Activated CD8-positive, alpha-beta memory T cell treated with anti-CD3 and anti-CD28 coated beads, Interleukin-2, amount 50 U/mL, for 48 hours (primary cell): ENCODE results near the gene TMEM59L.

ENCODE experiments used
- DNase-seq: peaks from one replicate; pipeline ENCODE4 v3.0.0-alpha.2; 2020

The TMEM59L gene

DNA sequence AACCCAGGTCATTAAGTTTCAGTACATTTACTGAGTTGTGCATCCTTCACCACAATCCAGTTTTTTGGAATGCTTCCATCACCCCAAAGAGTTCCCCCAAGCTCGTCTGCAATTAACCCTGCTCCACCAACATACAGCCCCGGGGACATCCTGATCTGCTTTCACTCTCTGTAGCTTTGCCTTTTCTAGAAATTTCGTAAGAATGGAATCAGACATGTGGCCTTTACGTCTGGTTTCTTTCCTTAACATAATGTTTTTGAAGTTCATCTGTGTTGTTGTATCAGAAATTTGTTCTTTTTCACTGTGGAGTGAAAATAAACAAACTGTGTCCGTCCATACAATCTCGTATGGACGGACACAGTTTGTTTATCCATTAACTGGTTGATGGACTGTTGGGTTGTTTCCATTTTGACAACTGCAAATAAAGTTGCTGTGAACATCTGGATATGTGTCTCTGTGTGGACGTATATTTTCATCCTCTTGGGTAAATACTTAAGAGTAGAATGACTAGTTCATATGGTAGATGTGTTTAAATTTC, 27.1 kb downstream of the TMEM59L start:
- no peak for DNase-seq

DNA sequence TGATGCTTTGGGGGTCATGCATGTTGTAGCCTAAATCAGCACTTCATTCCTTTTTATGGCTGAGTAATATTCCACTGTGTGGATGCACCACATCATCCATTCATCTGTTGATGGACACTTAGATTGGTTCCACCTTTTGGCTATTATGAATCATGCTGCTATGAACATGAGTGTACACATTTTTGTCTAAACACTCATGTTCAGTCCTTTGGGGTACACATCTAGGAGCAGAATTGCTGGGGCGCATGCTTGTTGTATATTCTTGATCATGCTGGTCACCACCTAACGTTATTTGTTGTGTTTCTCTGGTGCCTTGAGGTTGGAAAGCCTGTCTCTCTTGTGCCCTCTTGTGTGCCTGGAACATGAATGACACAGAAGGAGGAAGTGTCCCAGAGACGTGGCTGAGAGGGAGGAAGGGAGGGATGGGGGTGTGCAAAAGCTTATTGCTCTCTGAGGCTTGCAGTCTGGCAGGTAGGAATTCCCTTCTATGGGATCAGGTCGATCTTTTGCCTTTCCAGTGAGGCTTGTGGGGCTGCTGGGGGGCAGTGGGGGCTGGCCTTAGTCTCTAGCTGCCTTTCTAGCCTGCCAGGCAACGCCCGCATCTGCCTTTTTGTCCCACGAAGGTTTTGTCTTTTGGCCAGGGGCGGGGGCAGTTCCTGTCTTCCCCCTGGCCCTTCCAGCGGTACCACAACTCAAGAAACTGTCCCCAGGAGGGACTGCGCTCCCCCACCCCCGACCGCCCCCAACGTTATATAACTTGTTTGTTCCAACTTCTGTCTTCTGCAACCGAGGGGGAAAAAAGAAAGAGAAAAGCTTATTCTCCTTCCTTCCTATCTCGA, 31.7 kb downstream of the TMEM59L start:
- no peak for DNase-seq

DNA sequence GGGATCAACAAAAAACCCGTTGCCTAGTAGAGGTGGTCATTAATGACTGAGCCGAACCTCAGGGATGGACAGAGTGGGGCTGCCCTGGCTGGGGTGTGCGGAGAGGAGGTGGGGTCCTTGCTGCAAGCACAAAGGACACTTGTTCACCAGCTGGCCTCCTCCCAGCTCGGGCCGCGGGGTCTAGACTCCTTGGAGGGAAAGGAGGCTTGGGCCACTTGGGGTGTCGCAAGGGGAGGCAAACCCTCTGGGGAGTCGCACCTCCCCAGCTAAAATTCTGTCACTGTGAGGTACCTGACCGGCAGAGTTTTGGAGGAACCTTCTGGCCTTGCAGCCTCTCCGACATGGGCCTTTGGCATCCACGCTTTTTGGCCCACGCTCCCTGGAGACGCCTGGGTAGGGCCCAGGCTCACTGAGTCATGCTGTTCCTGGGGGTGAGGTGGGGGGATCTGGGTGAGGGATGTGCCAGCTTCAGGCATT, 32.4 kb downstream of the TMEM59L start:
- DNase-seq, result no peak

- DNase-seq, result no peak
Measured at GRCh38 chr19:18646535-18647370, 34.1 kb downstream of the TMEM59L start.

DNA sequence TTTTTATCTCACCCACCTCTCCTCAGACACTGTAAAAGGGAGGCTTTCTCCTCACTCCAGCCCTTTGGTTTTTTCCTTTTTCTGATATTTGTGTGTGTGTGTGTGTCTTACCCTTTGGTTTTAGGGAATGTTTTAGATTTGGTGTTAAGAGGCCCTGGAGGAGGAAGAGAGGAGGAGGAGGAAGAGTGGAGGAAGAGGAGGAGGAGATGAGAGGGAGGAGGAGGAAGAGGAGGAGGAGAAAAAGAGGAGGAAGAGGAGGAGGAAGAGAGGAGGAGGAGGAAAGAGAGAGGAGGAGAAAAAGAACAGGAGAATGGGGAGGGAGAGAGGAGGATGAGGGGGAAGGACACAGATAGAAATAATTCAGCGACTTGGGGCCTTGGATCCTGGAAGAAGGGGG, 34.7 kb downstream of the TMEM59L start:
- no peak for DNase-seq

- DNase-seq, result no peak
Measured at GRCh38 chr19:18647807-18648206, 35.1 kb downstream of the TMEM59L start.

DNA sequence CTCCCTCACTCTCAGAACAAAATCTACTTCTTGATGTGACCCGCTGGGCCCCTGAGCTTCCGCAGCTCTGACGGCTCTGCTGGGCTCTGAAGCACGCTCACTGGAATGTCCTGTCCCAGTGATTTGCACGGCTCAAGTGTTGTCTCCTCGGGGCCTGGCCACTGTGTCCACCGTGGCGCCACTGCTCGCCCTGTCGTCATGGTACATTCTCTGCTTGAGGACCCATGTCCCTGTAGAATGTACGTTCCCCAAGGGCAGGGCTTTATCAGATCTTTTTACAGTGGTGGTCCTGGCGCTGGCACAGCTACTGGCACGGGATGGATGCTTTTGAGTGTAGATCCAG, 36.3 kb downstream of the TMEM59L start:
- no peak for DNase-seq

DNA sequence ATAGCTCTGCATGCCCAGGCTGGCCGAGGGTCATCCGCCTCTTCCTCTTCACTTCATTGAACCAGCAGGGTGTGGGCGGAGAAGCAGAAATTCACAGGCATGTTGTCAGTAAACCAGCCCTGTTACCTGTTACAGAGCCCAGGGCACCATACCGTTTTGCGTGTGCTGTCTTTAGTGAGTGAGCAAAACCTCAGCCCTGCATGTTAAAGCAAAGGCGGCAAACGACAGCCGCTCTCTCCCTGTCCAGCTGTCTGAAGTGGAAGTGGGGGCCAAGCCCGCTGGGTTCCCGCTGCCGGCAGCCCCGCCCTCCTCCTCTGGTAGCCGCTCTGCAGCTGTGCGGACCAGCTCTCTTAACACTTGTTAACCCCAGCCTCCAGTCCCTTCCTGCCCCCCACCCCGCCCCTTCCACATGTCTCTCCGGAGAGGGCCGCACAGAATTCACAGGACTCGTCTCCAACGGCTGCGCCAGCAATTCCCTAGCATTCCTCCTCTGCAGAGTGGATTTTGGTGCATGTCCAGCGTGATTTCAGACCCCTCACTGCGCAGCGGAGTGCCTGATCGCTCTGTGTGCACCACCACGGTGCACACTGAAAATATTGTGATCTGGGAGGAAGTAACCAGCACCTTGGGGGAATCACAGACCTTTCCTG, 36.8 kb downstream of the TMEM59L start:
- no peak for DNase-seq

DNA sequence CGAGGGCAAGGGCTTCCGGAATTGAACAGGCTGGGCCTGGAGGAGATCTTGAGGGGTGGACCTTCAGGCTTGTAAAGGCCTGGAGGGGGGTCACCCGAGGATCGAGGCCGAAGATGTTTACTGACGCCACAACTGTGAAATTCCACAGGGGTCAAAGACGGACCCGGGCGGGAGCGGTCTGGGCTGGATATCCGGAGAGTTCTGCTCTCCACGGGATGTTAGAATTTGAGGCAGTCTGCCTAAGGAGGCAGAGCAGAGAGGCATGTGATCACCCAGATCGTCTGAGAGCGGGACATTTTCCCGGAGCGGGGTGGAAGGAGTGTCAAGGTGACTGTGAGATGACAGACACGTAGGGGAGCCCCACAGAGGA, 37.3 kb downstream of the TMEM59L start:
- DNase-seq, result no peak

- DNase-seq, result no peak
Measured at GRCh38 chr19:18650468-18651041, 37.9 kb downstream of the TMEM59L start.

GRCh38 chr19:18651300-18651699, 38.6 kb downstream of the TMEM59L start:
- DNase-seq, result no peak

- DNase-seq, result no peak
Measured at GRCh38 chr19:18651733-18652132, 39.1 kb downstream of the TMEM59L start.

GRCh38 chr19:18653853-18654252, 41.2 kb downstream of the TMEM59L start:
- DNase-seq, result no peak

DNA sequence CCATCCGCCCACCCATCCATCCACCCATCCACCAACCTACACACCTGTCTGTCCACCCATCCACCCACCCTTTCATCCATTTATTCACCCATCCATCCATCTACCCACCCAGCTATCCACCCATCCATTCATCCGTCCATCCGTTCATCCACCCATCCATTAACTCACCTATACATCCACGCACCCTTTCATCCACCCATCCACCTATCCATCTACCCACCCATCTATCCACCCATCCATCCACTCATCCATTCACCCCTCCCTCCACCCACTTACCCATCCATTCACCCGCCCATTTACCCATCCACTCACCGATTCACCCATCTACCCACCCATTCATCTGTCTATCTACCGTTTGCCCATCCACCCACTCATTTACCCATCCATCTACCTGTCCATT, 41.8 kb downstream of the TMEM59L start:
- DNase-seq, result no peak

DNA sequence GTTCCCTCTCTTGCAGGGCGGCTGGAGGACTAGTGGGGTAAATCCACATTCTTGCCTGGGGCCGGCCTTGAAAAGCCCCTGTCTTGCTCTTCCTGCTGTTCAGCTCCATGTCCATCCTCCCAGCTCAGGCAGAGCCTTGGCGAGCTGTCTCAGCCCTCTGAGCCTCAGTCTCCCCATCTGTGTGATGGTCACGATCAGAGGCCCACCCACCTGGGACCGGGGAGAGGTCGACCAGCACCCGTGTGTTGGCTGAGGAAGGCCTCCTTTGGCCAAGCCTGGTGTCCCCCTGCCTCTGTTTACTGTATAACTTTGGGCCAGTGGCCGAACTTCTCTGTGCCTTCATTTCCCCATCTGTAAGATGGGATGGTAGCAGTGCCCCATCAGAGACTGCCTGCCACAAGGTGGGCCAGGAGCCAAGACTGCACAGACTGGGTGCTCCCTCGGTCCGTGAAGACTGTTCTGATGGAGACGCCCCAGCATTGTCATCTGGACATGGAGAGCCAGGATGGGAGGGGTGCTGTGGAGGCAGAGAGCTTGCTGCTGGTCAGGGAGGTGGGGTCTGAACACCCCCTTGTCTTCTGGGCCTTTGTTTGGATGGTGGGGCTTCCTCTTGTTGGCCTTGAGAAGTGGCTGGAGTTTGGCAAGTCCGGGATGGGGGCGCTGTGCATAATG, 42.6 kb downstream of the TMEM59L start:
- no peak for DNase-seq

- no peak for DNase-seq
Measured at GRCh38 chr19:18656337-18657086, 43.8 kb downstream of the TMEM59L start.

DNA sequence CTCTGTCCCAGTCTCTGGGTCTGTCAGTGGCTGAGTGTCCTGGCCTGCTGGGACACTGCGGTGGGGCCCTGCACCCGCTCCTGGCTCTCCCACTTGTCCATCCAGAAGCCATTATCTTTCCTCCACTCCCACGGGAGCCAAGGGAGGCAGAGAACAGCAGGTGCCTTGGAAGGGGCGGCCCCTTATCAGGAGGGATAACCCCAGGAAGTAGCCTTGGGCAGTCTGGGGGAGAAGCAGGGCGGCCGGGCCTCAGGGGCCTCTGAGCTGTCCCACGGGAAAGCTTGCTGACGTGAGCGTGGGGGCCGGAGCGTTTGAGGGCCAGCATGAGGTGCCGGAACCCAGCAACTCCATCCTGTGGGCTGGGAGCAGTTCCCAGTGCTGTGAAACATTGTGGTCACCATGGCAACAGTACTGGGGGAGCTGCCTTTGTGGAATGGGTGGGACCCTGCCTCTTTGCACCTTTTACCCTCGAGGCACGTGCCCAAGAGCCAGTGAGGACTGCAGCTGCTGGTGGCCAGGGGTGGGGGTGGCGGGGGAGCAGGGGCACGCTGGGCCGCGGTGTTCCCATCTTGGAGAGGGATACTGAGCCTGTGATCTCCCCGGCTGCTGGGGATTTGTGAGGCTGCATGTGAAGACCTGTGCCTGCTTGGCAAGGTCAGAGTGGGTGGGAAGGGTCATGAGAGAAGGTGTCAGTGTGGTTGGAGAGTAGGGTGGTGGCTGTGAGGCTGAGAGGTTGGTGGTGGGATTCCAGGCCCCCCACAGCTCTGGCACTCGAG, 45.1 kb downstream of the TMEM59L start:
- DNase-seq, result no peak

GRCh38 chr19:18658366-18658855, 45.7 kb downstream of the TMEM59L start:
- DNase-seq, result no peak

DNA sequence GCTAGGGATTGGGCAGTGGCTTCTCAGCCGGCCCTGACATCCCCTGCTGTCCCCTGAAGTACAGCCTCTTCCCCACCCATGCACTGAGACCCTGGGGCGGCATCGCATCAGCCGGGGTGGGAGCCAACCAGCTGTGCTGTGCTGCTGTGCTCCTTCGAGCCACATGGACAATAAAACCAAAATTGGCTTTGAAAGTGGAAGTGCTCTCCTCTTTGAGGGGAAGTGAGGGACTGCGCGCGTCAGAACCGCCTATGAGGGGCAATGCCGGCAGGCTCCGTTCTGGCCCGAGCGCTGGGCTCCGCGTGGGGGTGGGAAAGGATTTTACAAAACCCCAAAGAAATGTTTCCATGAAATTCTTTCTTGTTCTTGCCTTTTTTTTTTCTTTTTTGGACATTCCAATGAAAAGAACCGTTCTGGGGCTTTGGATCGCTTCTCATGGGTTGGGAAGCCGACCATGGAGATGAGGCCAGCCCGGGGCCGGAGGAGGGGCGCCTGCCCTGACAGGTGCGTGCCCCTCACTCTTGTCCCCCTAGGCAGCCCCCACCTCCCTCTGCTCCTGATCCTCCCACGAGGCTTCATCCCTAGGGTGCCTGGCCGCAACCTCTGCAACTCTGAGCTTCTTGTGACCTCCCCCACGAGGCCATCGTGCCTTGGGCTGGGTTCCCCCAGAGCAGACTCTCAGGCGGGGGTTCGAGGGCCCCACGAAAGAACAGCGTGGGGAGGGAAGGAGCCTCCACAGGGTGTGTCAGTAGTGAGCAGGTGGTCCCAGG, 46.8 kb downstream of the TMEM59L start:
- DNase-seq, result no peak
